ENCODE measurements around the gene BFSP2.

BFSP2 gene

GRCh38 chr3:133369068-133369440, 30.8 kb upstream of the BFSP2 start:
- H3K4me1 ChIP-seq (ENCODE audit: control insufficient read depth in 1 of 2, insufficient read depth in 1 of 2, low read depth in 1 of 2, low read length in 1 of 2) = no peaks in the 10 kb centered on the region
- no peaks in the 10 kb centered on the region for H3K9me3 ChIP-seq
- no peak for TF ChIP-seq CTCF (IDR thresholded peaks at IDR 0.05)
- no peak overlapping the region for H3K27ac ChIP-seq
- no peaks in the 10 kb centered on the region for H3K27me3 ChIP-seq
- no peak overlapping the region for H3K4me3 ChIP-seq (ENCODE audit: low read depth in 1 of 2, low read length in 1 of 2)
- no peaks in the 10 kb centered on the region for H3K36me3 ChIP-seq

DNA sequence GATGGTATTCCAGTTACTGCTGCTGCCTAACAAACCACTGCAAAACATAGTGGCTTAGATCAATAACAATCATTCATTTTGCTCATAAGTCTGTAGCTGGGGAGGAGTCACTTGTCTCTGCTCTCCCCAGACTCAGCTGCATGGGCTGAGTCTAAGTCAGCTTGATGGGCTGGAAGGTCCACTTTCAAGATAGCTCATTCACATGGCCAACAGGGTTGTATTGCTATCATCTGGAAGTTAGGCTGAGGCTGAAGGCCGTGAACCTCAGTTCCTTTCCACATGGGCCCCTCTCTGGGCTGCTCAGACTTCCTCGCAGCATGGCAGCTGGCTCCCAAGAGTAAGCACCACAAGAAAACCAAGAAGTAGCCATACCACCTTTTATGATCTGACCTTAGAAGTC, 28.7 kb upstream of the BFSP2 start:
- Histone ChIP-seq H3K9me3 (no peaks in the 10 kb centered on the region), H3K27me3 (no peaks in the 10 kb centered on the region), H3K4me3 (ENCODE audit: low read depth in 1 of 2, low read length in 1 of 2) (no peak overlapping the region), H3K27ac (no peak overlapping the region), H3K36me3 (no peaks in the 10 kb centered on the region), H3K4me1 (ENCODE audit: control insufficient read depth in 1 of 2, insufficient read depth in 1 of 2, low read depth in 1 of 2, low read length in 1 of 2) (no peaks in the 10 kb centered on the region)
- TF ChIP-seq CTCF (IDR thresholded peaks at IDR 0.05) = no peak

DNA sequence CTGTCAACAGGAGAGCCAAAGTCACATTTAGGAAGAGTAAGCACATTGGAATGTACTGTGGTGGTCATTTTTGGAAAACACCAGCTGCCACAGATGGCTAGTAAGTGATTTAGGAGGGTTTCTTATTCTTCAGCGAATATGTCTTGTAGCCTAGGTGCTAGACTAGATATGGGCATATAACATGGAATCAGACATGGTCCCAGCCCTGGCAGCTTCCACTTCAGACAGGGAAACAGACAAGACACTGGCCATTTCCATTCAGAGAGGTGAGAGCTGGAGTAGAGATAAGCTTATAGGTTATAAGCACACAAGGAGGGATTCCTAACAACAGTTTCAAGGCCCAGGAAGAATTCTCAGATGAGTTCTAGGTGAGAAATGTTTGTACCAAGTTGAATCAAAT, 28.2 kb upstream of the BFSP2 start:
- H3K9me3 ChIP-seq = no peaks in the 10 kb centered on the region
- no peaks in the 10 kb centered on the region for H3K27me3 ChIP-seq
- no peak for TF ChIP-seq CTCF (IDR thresholded peaks at IDR 0.05)
- H3K27ac ChIP-seq = no peak overlapping the region
- H3K4me1 ChIP-seq (ENCODE audit: control insufficient read depth in 1 of 2, insufficient read depth in 1 of 2, low read depth in 1 of 2, low read length in 1 of 2) = no peaks in the 10 kb centered on the region
- no peak overlapping the region for H3K4me3 ChIP-seq (ENCODE audit: low read depth in 1 of 2, low read length in 1 of 2)
- no peaks in the 10 kb centered on the region for H3K36me3 ChIP-seq

DNA sequence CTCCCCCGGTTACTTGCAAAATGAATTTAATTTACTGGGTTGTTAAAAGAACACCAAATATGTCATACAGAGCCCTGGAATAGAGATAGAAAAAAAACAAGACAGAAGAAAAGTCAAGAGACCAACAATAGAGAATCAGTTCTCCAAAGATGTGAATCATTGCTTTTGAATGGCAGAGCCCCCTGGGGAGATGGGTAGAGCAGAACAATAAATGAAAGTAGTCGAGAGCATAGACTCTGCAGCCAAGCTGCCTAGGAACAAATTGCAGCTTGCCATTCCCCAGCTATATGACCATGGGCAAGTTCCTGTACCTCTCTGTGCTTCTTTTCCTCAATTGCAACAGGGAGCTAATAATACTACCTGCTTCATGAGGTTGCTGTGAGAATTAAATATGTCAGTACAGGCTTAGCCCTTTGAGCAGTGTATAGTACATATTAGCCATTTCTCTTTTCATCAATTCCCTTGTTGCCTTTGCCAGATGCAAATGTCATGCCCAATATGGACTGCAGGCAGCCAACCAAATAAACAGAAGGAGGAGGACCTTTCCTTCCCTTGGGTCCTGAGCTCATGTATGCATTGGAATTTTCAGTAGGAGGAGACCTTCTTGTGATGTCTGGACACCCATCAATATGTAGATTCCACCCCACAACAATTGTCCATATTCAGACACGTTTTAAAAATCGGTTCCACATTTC, 25.0 kb upstream of the BFSP2 start:
- Histone ChIP-seq H3K27me3 (no peaks in the 10 kb centered on the region), H3K9me3 (no peaks in the 10 kb centered on the region), H3K27ac (no peak overlapping the region), H3K4me1 (ENCODE audit: control insufficient read depth in 1 of 2, insufficient read depth in 1 of 2, low read depth in 1 of 2, low read length in 1 of 2) (no peaks in the 10 kb centered on the region), H3K36me3 (no peaks in the 10 kb centered on the region), H3K4me3 (ENCODE audit: low read depth in 1 of 2, low read length in 1 of 2) (no peak overlapping the region)
- no peak for TF ChIP-seq CTCF (IDR thresholded peaks at IDR 0.05)

DNA sequence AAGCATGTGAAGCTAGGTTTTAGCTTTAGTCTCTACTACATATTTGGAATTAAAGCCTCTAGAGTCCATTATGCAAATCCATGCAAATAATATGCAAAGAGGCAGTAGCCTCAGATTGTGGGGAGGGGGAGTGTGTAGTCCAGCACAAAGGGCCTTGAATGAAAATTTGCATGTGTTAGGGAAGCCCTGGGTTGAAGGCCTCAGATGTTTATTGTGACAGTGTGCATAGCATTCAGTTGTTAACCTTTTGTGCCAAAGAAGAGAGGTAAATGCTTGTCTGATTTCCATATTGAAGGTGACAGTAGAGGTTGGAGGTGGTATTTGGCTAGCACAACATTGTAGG, 24.5 kb upstream of the BFSP2 start:
- Histone ChIP-seq H3K9me3 (no peaks in the 10 kb centered on the region), H3K27me3 (no peaks in the 10 kb centered on the region), H3K27ac (no peak overlapping the region), H3K4me3 (ENCODE audit: low read depth in 1 of 2, low read length in 1 of 2) (no peak overlapping the region), H3K36me3 (no peaks in the 10 kb centered on the region), H3K4me1 (ENCODE audit: control insufficient read depth in 1 of 2, insufficient read depth in 1 of 2, low read depth in 1 of 2, low read length in 1 of 2) (no peaks in the 10 kb centered on the region)
- TF ChIP-seq CTCF (IDR thresholded peaks at IDR 0.05) = no peak

GRCh38 chr3:133376810-133377209, 23.0 kb upstream of the BFSP2 start:
- Histone ChIP-seq H3K4me3 (ENCODE audit: low read depth in 1 of 2, low read length in 1 of 2) (no peak overlapping the region), H3K27ac (no peak overlapping the region)

More at GRCh38 chr3:133376810-133377209, 23.0 kb upstream of the BFSP2 start:
- Histone ChIP-seq H3K36me3 (no peaks in the 10 kb centered on the region), H3K27me3 (no peaks in the 10 kb centered on the region), H3K9me3 (no peaks in the 10 kb centered on the region), H3K4me1 (ENCODE audit: control insufficient read depth in 1 of 2, insufficient read depth in 1 of 2, low read depth in 1 of 2, low read length in 1 of 2) (no peaks in the 10 kb centered on the region)
- TF ChIP-seq CTCF (IDR thresholded peaks at IDR 0.05) = no peak

Measured in neutrophil (primary cell).